K562 (cell line): ENCODE results near the gene TRAPPC1.

Source experiments
- CTCF ChIP-seq, 3 experiments: IDR thresholded peaks in 2 of 3; conservative IDR thresholded peaks in 1 of 3; 2 replicates each; pipeline ENCODE4 v1.5.1; 2011 to 2012; ENCODE audit warnings: low read length in 3 of 3, mild to moderate bottlenecking in 3 of 3, control low read depth in 2 of 3, improper control_type of control experiment in 1 of 3, inconsistent platforms in 1 of 3, low read depth in 1 of 3, mixed read lengths in 1 of 3, moderate library complexity in 1 of 3; ENCODE audit not compliant: insufficient read depth in 2 of 3
- POLR2A ChIP-seq: fragments of 450-650 bp; conservative IDR thresholded peaks from 2 replicates; pipeline ENCODE4 v1.6.1; 2016
- SMC3 ChIP-seq: conservative IDR thresholded peaks from 2 replicates; pipeline ENCODE4 v1.6.1; 2011; ENCODE audit warnings: low read depth, low read length, improper control_type of control experiment; ENCODE audit not compliant: insufficient read depth
- ZFP1 ChIP-seq: fragments of 450-650 bp; formaldehyde crosslinking; IDR thresholded peaks from 2 replicates; pipeline ENCODE4 v1.4.0; 2020; ENCODE audit warnings: mild to moderate bottlenecking, mixed read lengths
- ZNF121 ChIP-seq: sonication (generic); formaldehyde crosslinking; conservative IDR thresholded peaks from 2 replicates; pipeline ENCODE4 v1.8.0; 2022; ENCODE audit warnings: missing genetic modification reagents
- ZNF699 ChIP-seq: fragments of 250-450 bp; sonication (Bioruptor Pico); IDR thresholded peaks from 2 replicates; pipeline ENCODE4 v1.8.0; 2021; ENCODE audit warnings: mild to moderate bottlenecking, moderate library complexity; ENCODE audit not compliant: insufficient replicate concordance

GRCh38 chr17:7916385-7916682 is 15.4 kb downstream of the TRAPPC1 start:
- TF ChIP-seq ZNF699 (CRISPR knock-in tag) (no peak), ZFP1 (CRISPR knock-in tag) (no peak), POLR2A (no peak), SMC3 (no peak), ZNF121 (CRISPR knock-in tag) (no peak), CTCF (IDR thresholded peaks at IDR 0.05 in 2 of 3, conservative IDR thresholded peaks at IDR 0.05 in 1 of 3; ENCODE audit: insufficient read depth in 2 of 3, low read depth in 1 of 3, low read length in 3 of 3) (no peak)
